ENCODE measurements around the gene HSFX4. TPM values are rescaled to one million over a fixed set of nuclear protein-coding genes. Genes with fewer than 3 reads are reported as not detected.
A peak's percentile ranks its signal among the peaks of the same experiment; 100 is the strongest.
"Not testable (repeated sequence)": the region's sequence is repeated elsewhere in the genome, so short reads cannot be mapped to it uniquely, and the experiment has no call there.

Gene HSFX4
- total and polyA plus RNA-seq, 2 donors (not counting 3 experiments of a cell fraction or from before 2014, with no cell fraction given) = not detected

- H3K4me1 ChIP-seq (ENCODE audit: control insufficient read depth, extremely low read depth, insufficient read depth, low read length); DNase-seq (ENCODE audit: low read depth, low spot score); H3K36me3 ChIP-seq (ENCODE audit: control insufficient read depth in 2 of 2, extremely low read depth in 1 of 2, insufficient read depth in 2 of 2, low read length in 2 of 2); POLR2A ChIA-PET; H3K9me3 ChIP-seq (replicated peaks; ENCODE audit: control insufficient read depth, insufficient read depth, low read length); H2AFZ ChIP-seq (ENCODE audit: low read depth, low read length); H3K4me3 ChIP-seq (replicated peaks in 1 of 3; ENCODE audit: insufficient read depth in 1 of 3, low read depth in 1 of 3, low read length in 3 of 3); CTCF ChIA-PET; H3K79me2 ChIP-seq (ENCODE audit: control insufficient read depth, insufficient read depth, low read length); H3K4me2 ChIP-seq (ENCODE audit: insufficient read depth, low read length); H3K9ac ChIP-seq (replicated peaks; ENCODE audit: extremely low read depth, insufficient read depth, low read length); H3K27ac ChIP-seq (ENCODE audit: insufficient read depth, low read depth, low read length); H4K20me1 ChIP-seq (replicated peaks; ENCODE audit: control insufficient read depth, extremely low read depth, insufficient read depth, low read length); dilution Hi-C loops (cut with MboI; ENCODE audit: extremely low pct_ligation_motif_present, low sequenced_read_pairs); BruUV-seq (replicated peaks); intact Hi-C loops (cut with micrococcal nuclease); H3K27me3 ChIP-seq (ENCODE audit: control insufficient read depth in 2 of 2, insufficient read depth in 2 of 2, low read length in 2 of 2); H3K9me1 ChIP-seq (replicated peaks; ENCODE audit: control insufficient read depth, extremely low read depth, insufficient read depth, low read length): not testable (repeated sequence)
- peak; percentile 69 for FAIRE-seq
Measured at GRCh38 chrX:149927245-149927963, 2.0 kb upstream of the HSFX4 start.

DNA sequence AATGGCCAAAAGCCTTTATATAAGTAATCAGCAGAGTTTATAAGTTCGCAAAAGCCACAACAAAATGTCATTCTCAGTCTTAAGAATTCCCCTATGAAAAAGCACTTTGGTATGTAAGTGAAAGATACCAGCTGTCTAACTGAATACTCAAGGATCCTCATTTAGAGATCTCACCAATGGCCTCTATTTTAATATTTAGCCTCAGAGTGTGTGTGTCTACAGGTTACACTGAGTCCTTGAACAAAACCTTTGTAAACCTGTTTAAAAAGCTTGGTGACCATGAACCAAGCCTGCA, 1.5 kb upstream of the HSFX4 start:
- H3K4me3 ChIP-seq (replicated peaks in 1 of 3; ENCODE audit: insufficient read depth in 1 of 3, low read depth in 1 of 3, low read length in 3 of 3); POLR2A ChIA-PET; CTCF ChIA-PET; H3K79me2 ChIP-seq (ENCODE audit: control insufficient read depth, insufficient read depth, low read length); BruUV-seq (replicated peaks); H3K27ac ChIP-seq (ENCODE audit: insufficient read depth, low read depth, low read length); H3K9me1 ChIP-seq (replicated peaks; ENCODE audit: control insufficient read depth, extremely low read depth, insufficient read depth, low read length); H3K4me1 ChIP-seq (ENCODE audit: control insufficient read depth, extremely low read depth, insufficient read depth, low read length); H3K9ac ChIP-seq (replicated peaks; ENCODE audit: extremely low read depth, insufficient read depth, low read length); dilution Hi-C loops (cut with MboI; ENCODE audit: extremely low pct_ligation_motif_present, low sequenced_read_pairs); FAIRE-seq; H3K4me2 ChIP-seq (ENCODE audit: insufficient read depth, low read length); H3K27me3 ChIP-seq (ENCODE audit: control insufficient read depth in 2 of 2, insufficient read depth in 2 of 2, low read length in 2 of 2); H4K20me1 ChIP-seq (replicated peaks; ENCODE audit: control insufficient read depth, extremely low read depth, insufficient read depth, low read length); H3K9me3 ChIP-seq (replicated peaks; ENCODE audit: control insufficient read depth, insufficient read depth, low read length); intact Hi-C loops (cut with micrococcal nuclease); H2AFZ ChIP-seq (ENCODE audit: low read depth, low read length); DNase-seq (ENCODE audit: low read depth, low spot score); H3K36me3 ChIP-seq (ENCODE audit: control insufficient read depth in 2 of 2, extremely low read depth in 1 of 2, insufficient read depth in 2 of 2, low read length in 2 of 2): not testable (repeated sequence)

DNA sequence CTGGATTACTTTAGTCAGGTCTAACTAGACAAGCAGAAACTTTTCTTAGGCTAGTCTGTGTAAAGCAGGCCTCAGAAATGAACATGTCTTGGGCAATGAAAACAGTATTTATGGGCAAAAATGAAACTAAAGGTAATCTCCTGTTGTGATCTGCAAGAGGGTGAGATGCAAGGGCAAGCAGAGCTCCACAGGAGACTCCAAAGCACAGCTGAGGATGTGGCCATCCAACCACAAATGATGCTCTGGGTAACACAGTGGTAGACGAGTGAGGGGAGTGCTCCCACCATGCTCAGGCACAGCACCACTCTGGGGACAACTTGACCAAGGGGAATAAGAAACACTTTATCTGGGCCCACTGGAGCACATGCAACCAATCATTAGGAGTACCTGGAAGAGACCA, 738 bp upstream of the HSFX4 start:
- H3K79me2 ChIP-seq (ENCODE audit: control insufficient read depth, insufficient read depth, low read length); H3K27ac ChIP-seq (ENCODE audit: insufficient read depth, low read depth, low read length); H3K4me1 ChIP-seq (ENCODE audit: control insufficient read depth, extremely low read depth, insufficient read depth, low read length); intact Hi-C loops (cut with micrococcal nuclease); CTCF ChIA-PET; POLR2A ChIA-PET; H3K9ac ChIP-seq (replicated peaks; ENCODE audit: extremely low read depth, insufficient read depth, low read length); H2AFZ ChIP-seq (ENCODE audit: low read depth, low read length); H3K9me3 ChIP-seq (replicated peaks; ENCODE audit: control insufficient read depth, insufficient read depth, low read length); H3K27me3 ChIP-seq (ENCODE audit: control insufficient read depth in 2 of 2, insufficient read depth in 2 of 2, low read length in 2 of 2); DNase-seq (ENCODE audit: low read depth, low spot score); dilution Hi-C loops (cut with MboI; ENCODE audit: extremely low pct_ligation_motif_present, low sequenced_read_pairs); H3K4me2 ChIP-seq (ENCODE audit: insufficient read depth, low read length); H3K36me3 ChIP-seq (ENCODE audit: control insufficient read depth in 2 of 2, extremely low read depth in 1 of 2, insufficient read depth in 2 of 2, low read length in 2 of 2); H3K9me1 ChIP-seq (replicated peaks; ENCODE audit: control insufficient read depth, extremely low read depth, insufficient read depth, low read length); H4K20me1 ChIP-seq (replicated peaks; ENCODE audit: control insufficient read depth, extremely low read depth, insufficient read depth, low read length); BruUV-seq (replicated peaks); FAIRE-seq; H3K4me3 ChIP-seq (replicated peaks in 1 of 3; ENCODE audit: insufficient read depth in 1 of 3, low read depth in 1 of 3, low read length in 3 of 3): not testable (repeated sequence)

GRCh38 chrX:149931355-149931754, 2.0 kb downstream of the HSFX4 start:
- POLR2A ChIA-PET; H3K27me3 ChIP-seq (ENCODE audit: control insufficient read depth in 2 of 2, insufficient read depth in 2 of 2, low read length in 2 of 2); H3K36me3 ChIP-seq (ENCODE audit: control insufficient read depth in 2 of 2, extremely low read depth in 1 of 2, insufficient read depth in 2 of 2, low read length in 2 of 2); H3K9me3 ChIP-seq (replicated peaks; ENCODE audit: control insufficient read depth, insufficient read depth, low read length); CTCF ChIA-PET; dilution Hi-C loops (cut with MboI; ENCODE audit: extremely low pct_ligation_motif_present, low sequenced_read_pairs); H2AFZ ChIP-seq (ENCODE audit: low read depth, low read length); H3K79me2 ChIP-seq (ENCODE audit: control insufficient read depth, insufficient read depth, low read length); H4K20me1 ChIP-seq (replicated peaks; ENCODE audit: control insufficient read depth, extremely low read depth, insufficient read depth, low read length); H3K4me2 ChIP-seq (ENCODE audit: insufficient read depth, low read length); H3K9me1 ChIP-seq (replicated peaks; ENCODE audit: control insufficient read depth, extremely low read depth, insufficient read depth, low read length); BruUV-seq (replicated peaks); H3K27ac ChIP-seq (ENCODE audit: insufficient read depth, low read depth, low read length); H3K9ac ChIP-seq (replicated peaks; ENCODE audit: extremely low read depth, insufficient read depth, low read length); H3K4me3 ChIP-seq (replicated peaks in 1 of 3; ENCODE audit: insufficient read depth in 1 of 3, low read depth in 1 of 3, low read length in 3 of 3); DNase-seq (ENCODE audit: low read depth, low spot score); H3K4me1 ChIP-seq (ENCODE audit: control insufficient read depth, extremely low read depth, insufficient read depth, low read length): not testable (repeated sequence)
- peak; percentile 82 for FAIRE-seq
- intact Hi-C loops (cut with micrococcal nuclease) = loop anchor here (10.0 kb wide), 1 partner anchor 427 kb away; the partner anchor contains the start of gene IDS

Data from endothelial cell of umbilical vein (primary cell).